HepG2 (cell line): ENCODE measurements around the gene NCOA7. TPM values are rescaled to one million over a fixed set of nuclear protein-coding genes. Genes with fewer than 3 reads are reported as not detected.

Experiments
- ATAC-seq: fragments of 200-7000 bp; cut with Tn5 transposase; 3 replicates; pipeline ENCODE4 v1.9.1; 2020; ENCODE audit warnings: mild to moderate bottlenecking, moderate library complexity
- BruUV-seq: library from RNA; stranded (reverse); fragments of 400-500 nt; replicated peaks from 2 replicates; lab custom pipeline; 2021; lab: Mats Ljungman, UMichigan
- CTCF ChIA-PET: fragments of 300-600 bp; formaldehyde crosslinking; extraction: SDS; loops from one replicate; lab custom pipeline; 2021; ENCODE audit warnings: low total read pairs, inconsistent platforms, low intra/inter-chr PET ratio; lab: Yijun Ruan, JAX
- POLR2A ChIA-PET: fragments of 350-600 bp; sonication (Branson Sonifier 250); formaldehyde crosslinking; loops from one replicate; lab custom pipeline; 2020; ENCODE audit warnings: antibody characterized with exemption, inconsistent platforms; lab: Yijun Ruan, JAX
- DNase-seq: peaks from one replicate; pipeline ENCODE4 v3.0.0-alpha.2; 2015; ENCODE audit warnings: low spot score
- FAIRE-seq: peaks from 3 replicates; lab custom pipeline; 2011; peaks lifted over from hg19 to GRCh38; lab: Jason Lieb, UNC
- H2AFZ ChIP-seq: one replicate; pipeline ENCODE4 v1.6.1; 2011; ENCODE audit warnings: low read length, inconsistent platforms
- H3K27ac ChIP-seq: fragments of 300-600 bp; 3 replicates; pipeline ENCODE4 v1.8.0; 2011; ENCODE audit warnings: mixed run types, mild to moderate bottlenecking, mixed read lengths, low read length, inconsistent platforms; ENCODE audit not compliant: insufficient read depth; ENCODE audit errors: extremely low read length
- H3K27me3 ChIP-seq, 2 experiments: fragments of 200-600 bp in 1 of 2; 2 replicates in 1 of 2; 3 replicates in 1 of 2; pipeline versions ENCODE4 v1.6.0 to v1.8.0; 2011; ENCODE audit warnings: low read length in 2 of 2, mild to moderate bottlenecking in 2 of 2, moderate library complexity in 2 of 2, inconsistent platforms in 1 of 2; ENCODE audit not compliant: insufficient read depth in 2 of 2, control insufficient read depth in 1 of 2
- H3K36me3 ChIP-seq, 2 experiments: fragments of 200-600 bp in 1 of 2; replicated peaks in 1 of 2; 2 replicates in 1 of 2; 3 replicates in 1 of 2; pipeline versions ENCODE4 v1.5.1 to v1.8.0; 2011; ENCODE audit warnings: low read length in 2 of 2, inconsistent platforms in 1 of 2; ENCODE audit not compliant: insufficient read depth in 2 of 2, control insufficient read depth in 1 of 2
- H3K4me1 ChIP-seq: 2 replicates; pipeline ENCODE4 v1.5.1; 2012; ENCODE audit warnings: low read length, inconsistent platforms; ENCODE audit not compliant: insufficient read depth
- H3K4me2 ChIP-seq: 2 replicates; pipeline ENCODE4 v1.6.0; 2011; ENCODE audit warnings: low read depth, low read length, inconsistent platforms
- H3K4me3 ChIP-seq, 3 experiments: fragments of 200-600 bp in 1 of 3; sonication (generic), shearing (Covaris generic) in 1 of 3; replicated peaks in 1 of 3; 2 replicates each; pipeline ENCODE4 v1.5.1; 2011 to 2016; ENCODE audit warnings: low read length in 3 of 3, inconsistent platforms in 2 of 3, low read depth in 2 of 3, mild to moderate bottlenecking in 2 of 3, control low read depth in 1 of 3, mixed read lengths in 1 of 3; ENCODE audit not compliant: insufficient read depth in 1 of 3
- H3K79me2 ChIP-seq: one replicate; pipeline ENCODE4 v1.6.1; 2011; ENCODE audit warnings: low read length, inconsistent platforms; ENCODE audit not compliant: insufficient read depth
- H3K9ac ChIP-seq: 2 replicates; pipeline ENCODE4 v1.6.0; 2011; ENCODE audit warnings: mild to moderate bottlenecking, low read depth, low read length, inconsistent platforms; ENCODE audit not compliant: insufficient read depth
- H3K9me3 ChIP-seq: 2 replicates; pipeline ENCODE4 v1.5.1; 2012; ENCODE audit warnings: mild to moderate bottlenecking, low read length
- H4K20me1 ChIP-seq: 2 replicates; pipeline ENCODE4 v1.6.0; 2011; ENCODE audit warnings: inconsistent platforms, mild to moderate bottlenecking, low read length, moderate library complexity; ENCODE audit not compliant: insufficient read depth
- AHR ChIP-seq: IDR thresholded peaks from 2 replicates; pipeline ENCODE4 v1.6.1; 2018; ENCODE audit warnings: missing genetic modification reagents, missing compliant biosample characterization
- MAFK ChIP-seq, 2 experiments: IDR thresholded peaks in 1 of 2; conservative IDR thresholded peaks in 1 of 2; 2 replicates each; pipeline ENCODE4 v1.6.1; 2011; ENCODE audit warnings: improper control_type of control experiment in 2 of 2, low read length in 2 of 2
- MED8 ChIP-seq: sonication (generic); formaldehyde crosslinking; IDR thresholded peaks from 2 replicates; pipeline ENCODE4 v1.8.1; 2023; ENCODE audit warnings: mild to moderate bottlenecking, missing genetic modification reagents; ENCODE audit not compliant: insufficient replicate concordance
- ZNF136 ChIP-seq: sonication (generic); formaldehyde crosslinking; IDR thresholded peaks from 2 replicates; pipeline ENCODE4 v1.8.1; 2022; ENCODE audit warnings: low read depth, mild to moderate bottlenecking, moderate library complexity, missing genetic modification reagents
- ZNF619 ChIP-seq: sonication (generic); formaldehyde crosslinking; IDR thresholded peaks from 2 replicates; pipeline ENCODE4 v1.4.0; 2020; ENCODE audit warnings: mild to moderate bottlenecking, missing genetic modification reagents
- ZNF660 ChIP-seq: sonication (generic); formaldehyde crosslinking; IDR thresholded peaks from 2 replicates; pipeline ENCODE4 v1.5.1; 2020; ENCODE audit warnings: mild to moderate bottlenecking, low read depth, missing genetic modification reagents, borderline replicate concordance
- WGBS: methylation state at CpG from one replicate; pipeline ENCODE4 v1.1.6; 2017; ENCODE audit warnings: low lambda C conversion rate; 5-methylcytosine and 5-hydroxymethylcytosine counted together
- in situ Hi-C: cut with HindIII; loops from 2 replicates; pipeline ENCODE4 v1.10.0; 2017; ENCODE audit warnings: low pct_unique_long_range_greater_than_20kb; ENCODE audit not compliant: extremely low pct_ligation_motif_present
- intact Hi-C: fragments of 100-400 bp; cut with micrococcal nuclease; formaldehyde crosslinking; loops from one replicate; pipeline ENCODE4 v1.10.0; 2022; ENCODE audit not compliant: unreplicated experiment
- polyA plus RNA-seq, 8 experiments: library from polyadenylated mRNA; depleted of rRNA in 3 of 8; stranded (reverse) in 7 of 8; unstranded in 1 of 8; fragments of >200 nt; fragmentation: Illumina TruSeq in 4 of 8; extraction: Trizol in 4 of 8; gene quantifications; 2 replicates each; pipeline versions ENCODE4 v1.2.1 to v1.2.3, GENCODE V29; 2011 to 2016; ENCODE audit warnings: low read depth in 4 of 8, missing spikeins in 1 of 8, mixed read lengths in 1 of 8; ENCODE audit not compliant: insufficient read depth in 1 of 8
- total RNA-seq, 5 experiments: library from RNA; depleted of rRNA; stranded (reverse); fragments of >200 nt; fragmentation: Illumina TruSeq; extraction: Trizol; gene quantifications; 2 replicates each; pipeline ENCODE4 v1.2.3, GENCODE V29; 2016; ENCODE audit warnings: low read depth in 1 of 5
- TF ChIP-seq, protein P1 (sequence below): sonication (generic); formaldehyde crosslinking; IDR thresholded peaks from 2 replicates; pipeline ENCODE4 v1.5.1; 2020; ENCODE audit warnings: missing genetic modification reagents, mild to moderate bottlenecking, borderline replicate concordance
- TF ChIP-seq, protein P2 (sequence below): sonication (generic); formaldehyde crosslinking; IDR thresholded peaks from 2 replicates; pipeline ENCODE4 v1.4.0; 2020; ENCODE audit warnings: missing genetic modification reagents
- TF ChIP-seq, protein P3 (sequence below): sonication (generic); formaldehyde crosslinking; IDR thresholded peaks from 2 replicates; pipeline ENCODE4 v1.4.0; 2020; ENCODE audit warnings: mild to moderate bottlenecking, missing genetic modification reagents
- TF ChIP-seq, protein P4 (sequence below): sonication (generic); formaldehyde crosslinking; IDR thresholded peaks from 2 replicates; pipeline ENCODE4 v1.9.0; 2021; ENCODE audit warnings: missing genetic modification reagents, borderline replicate concordance
- TF ChIP-seq, protein P5 (sequence below): sonication (generic); formaldehyde crosslinking; IDR thresholded peaks from 2 replicates; pipeline ENCODE4 v1.4.0; 2020; ENCODE audit warnings: missing genetic modification reagents, borderline replicate concordance

The NCOA7 gene
- total and polyA plus RNA-seq, 2 of the 13 experiments (the other 11 are each of a cell fraction or from before 2014, with no cell fraction given), result 13.6 to 20.8 TPM

DNA sequence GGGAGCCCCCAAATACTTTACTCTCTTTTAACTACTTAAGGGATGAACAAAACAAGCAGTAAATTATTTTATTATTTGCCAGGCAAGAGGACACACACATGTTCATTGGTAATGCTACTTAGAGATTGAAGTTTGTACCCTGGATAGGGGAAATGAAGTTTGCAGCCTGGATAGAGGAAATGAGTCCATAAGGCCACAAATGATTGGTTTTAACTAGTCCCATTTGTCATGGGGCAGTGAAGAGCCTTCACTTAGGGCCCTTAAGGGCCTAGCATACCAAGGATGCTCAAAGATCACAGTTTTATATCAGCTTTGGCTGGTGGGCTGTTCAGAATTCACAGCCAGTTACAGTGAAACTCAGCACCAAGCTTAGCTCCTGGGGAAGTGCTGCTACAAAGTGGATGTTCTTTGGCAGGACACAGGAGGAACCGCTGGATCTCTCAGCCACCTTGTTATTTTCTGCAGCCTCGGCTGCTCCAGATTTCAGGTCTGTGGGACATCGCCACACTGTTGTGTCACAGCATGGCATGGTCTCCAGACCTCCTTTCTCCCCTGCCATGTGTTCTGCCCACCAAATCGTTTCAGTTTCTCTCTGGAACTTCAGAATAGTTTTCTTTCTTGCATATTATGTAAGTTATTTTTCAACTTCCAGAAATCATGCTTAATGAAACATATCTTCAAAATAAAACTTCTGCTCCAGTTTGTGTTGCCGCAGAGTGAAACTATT, 41.8 kb downstream of the NCOA7 start (continued):
- TF ChIP-seq, protein P1, sequence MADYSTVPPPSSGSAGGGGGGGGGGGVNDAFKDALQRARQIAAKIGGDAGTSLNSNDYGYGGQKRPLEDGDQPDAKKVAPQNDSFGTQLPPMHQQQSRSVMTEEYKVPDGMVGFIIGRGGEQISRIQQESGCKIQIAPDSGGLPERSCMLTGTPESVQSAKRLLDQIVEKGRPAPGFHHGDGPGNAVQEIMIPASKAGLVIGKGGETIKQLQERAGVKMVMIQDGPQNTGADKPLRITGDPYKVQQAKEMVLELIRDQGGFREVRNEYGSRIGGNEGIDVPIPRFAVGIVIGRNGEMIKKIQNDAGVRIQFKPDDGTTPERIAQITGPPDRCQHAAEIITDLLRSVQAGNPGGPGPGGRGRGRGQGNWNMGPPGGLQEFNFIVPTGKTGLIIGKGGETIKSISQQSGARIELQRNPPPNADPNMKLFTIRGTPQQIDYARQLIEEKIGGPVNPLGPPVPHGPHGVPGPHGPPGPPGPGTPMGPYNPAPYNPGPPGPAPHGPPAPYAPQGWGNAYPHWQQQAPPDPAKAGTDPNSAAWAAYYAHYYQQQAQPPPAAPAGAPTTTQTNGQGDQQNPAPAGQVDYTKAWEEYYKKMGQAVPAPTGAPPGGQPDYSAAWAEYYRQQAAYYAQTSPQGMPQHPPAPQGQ (CRISPR knock-in tag), result no peak
- TF ChIP-seq ZNF136 (CRISPR knock-in tag), result no peak

DNA sequence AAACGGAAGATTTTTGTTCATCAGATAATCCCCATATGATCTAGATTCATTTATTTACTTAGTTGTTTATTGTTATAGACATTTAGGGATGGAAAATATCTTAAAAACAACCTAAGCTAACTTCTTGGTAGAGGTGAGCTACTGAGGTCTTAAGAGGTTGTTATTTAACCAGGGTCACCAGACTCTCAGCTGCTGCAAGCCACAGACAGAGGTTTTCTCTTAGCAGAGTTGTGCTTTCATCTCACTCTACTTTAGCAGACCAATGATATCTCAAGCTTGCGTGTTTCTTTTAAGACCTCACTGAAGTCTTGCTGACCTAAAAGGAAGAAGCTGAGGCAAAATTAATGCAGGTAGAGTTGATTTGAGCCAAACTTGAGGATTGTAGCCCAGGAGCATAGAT, 43.6 kb downstream of the NCOA7 start:
- Histone ChIP-seq H3K36me3 (no peaks in the 10 kb centered on the region), H3K9me3 (no peaks in the 10 kb centered on the region), H4K20me1 (no peaks in the 10 kb centered on the region), H3K27ac (no peak overlapping the region), H3K4me3 (no peak overlapping the region), H3K9ac (no peak overlapping the region), H3K79me2 (no peaks in the 10 kb centered on the region), H3K27me3 (no peaks in the 10 kb centered on the region), H3K4me2 (no peak overlapping the region), H3K4me1 (no peaks in the 10 kb centered on the region), H2AFZ (no peak overlapping the region)
- CTCF ChIA-PET, result no interaction called here
- 92% methylated on average over 2 of the region's 2 CpGs for WGBS
- in situ Hi-C loops, result no loop called here
- no TSS peak for BruUV-seq
- POLR2A ChIA-PET, result no interaction called here
- no peak for DNase-seq
- intact Hi-C loops, result no loop called here
- no peak for ATAC-seq
- FAIRE-seq, result no peak
- TF ChIP-seq, protein P2, sequence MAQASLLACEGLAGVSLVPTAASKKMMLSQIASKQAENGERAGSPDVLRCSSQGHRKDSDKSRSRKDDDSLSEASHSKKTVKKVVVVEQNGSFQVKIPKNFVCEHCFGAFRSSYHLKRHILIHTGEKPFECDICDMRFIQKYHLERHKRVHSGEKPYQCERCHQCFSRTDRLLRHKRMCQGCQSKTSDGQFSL (CRISPR knock-in tag), result no peak
- TF ChIP-seq AHR (CRISPR knock-in tag) (no peak), MAFK (conservative IDR thresholded peaks at IDR 0.05 in 1 of 2, IDR thresholded peaks at IDR 0.05 in 1 of 2; ENCODE audit: low read length in 2 of 2) (no peak), MED8 (CRISPR knock-in tag) (no peak), ZNF660 (CRISPR knock-in tag) (no peak), ZNF619 (CRISPR knock-in tag) (no peak)
- TF ChIP-seq, protein P3, sequence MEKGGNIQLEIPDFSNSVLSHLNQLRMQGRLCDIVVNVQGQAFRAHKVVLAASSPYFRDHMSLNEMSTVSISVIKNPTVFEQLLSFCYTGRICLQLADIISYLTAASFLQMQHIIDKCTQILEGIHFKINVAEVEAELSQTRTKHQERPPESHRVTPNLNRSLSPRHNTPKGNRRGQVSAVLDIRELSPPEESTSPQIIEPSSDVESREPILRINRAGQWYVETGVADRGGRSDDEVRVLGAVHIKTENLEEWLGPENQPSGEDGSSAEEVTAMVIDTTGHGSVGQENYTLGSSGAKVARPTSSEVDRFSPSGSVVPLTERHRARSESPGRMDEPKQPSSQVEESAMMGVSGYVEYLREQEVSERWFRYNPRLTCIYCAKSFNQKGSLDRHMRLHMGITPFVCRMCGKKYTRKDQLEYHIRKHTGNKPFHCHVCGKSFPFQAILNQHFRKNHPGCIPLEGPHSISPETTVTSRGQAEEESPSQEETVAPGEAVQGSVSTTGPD, result no peak
- TF ChIP-seq, protein P4, sequence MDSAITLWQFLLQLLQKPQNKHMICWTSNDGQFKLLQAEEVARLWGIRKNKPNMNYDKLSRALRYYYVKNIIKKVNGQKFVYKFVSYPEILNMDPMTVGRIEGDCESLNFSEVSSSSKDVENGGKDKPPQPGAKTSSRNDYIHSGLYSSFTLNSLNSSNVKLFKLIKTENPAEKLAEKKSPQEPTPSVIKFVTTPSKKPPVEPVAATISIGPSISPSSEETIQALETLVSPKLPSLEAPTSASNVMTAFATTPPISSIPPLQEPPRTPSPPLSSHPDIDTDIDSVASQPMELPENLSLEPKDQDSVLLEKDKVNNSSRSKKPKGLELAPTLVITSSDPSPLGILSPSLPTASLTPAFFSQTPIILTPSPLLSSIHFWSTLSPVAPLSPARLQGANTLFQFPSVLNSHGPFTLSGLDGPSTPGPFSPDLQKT (CRISPR knock-in tag), result no peak
- TF ChIP-seq, protein P5, sequence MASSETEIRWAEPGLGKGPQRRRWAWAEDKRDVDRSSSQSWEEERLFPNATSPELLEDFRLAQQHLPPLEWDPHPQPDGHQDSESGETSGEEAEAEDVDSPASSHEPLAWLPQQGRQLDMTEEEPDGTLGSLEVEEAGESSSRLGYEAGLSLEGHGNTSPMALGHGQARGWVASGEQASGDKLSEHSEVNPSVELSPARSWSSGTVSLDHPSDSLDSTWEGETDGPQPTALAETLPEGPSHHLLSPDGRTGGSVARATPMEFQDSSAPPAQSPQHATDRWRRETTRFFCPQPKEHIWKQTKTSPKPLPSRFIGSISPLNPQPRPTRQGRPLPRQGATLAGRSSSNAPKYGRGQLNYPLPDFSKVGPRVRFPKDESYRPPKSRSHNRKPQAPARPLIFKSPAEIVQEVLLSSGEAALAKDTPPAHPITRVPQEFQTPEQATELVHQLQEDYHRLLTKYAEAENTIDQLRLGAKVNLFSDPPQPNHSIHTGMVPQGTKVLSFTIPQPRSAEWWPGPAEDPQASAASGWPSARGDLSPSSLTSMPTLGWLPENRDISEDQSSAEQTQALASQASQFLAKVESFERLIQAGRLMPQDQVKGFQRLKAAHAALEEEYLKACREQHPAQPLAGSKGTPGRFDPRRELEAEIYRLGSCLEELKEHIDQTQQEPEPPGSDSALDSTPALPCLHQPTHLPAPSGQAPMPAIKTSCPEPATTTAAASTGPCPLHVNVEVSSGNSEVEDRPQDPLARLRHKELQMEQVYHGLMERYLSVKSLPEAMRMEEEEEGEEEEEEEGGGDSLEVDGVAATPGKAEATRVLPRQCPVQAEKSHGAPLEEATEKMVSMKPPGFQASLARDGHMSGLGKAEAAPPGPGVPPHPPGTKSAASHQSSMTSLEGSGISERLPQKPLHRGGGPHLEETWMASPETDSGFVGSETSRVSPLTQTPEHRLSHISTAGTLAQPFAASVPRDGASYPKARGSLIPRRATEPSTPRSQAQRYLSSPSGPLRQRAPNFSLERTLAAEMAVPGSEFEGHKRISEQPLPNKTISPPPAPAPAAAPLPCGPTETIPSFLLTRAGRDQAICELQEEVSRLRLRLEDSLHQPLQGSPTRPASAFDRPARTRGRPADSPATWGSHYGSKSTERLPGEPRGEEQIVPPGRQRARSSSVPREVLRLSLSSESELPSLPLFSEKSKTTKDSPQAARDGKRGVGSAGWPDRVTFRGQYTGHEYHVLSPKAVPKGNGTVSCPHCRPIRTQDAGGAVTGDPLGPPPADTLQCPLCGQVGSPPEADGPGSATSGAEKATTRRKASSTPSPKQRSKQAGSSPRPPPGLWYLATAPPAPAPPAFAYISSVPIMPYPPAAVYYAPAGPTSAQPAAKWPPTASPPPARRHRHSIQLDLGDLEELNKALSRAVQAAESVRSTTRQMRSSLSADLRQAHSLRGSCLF (CRISPR knock-in tag), result no peak
